K562 (cell line): Measurements from ENCODE around the gene NR2F6. TPM values are rescaled to one million over a fixed set of nuclear protein-coding genes. Genes with fewer than 3 reads are reported as not detected.

Source experiments
- ATAC-seq: fragments of 200-7000 bp; cut with Tn5 transposase; 3 replicates; pipeline ENCODE4 v1.9.1; 2020; ENCODE audit warnings: moderate library complexity
- BruUV-seq: library from RNA; stranded (reverse); fragments of 400-500 nt; replicated peaks from 2 replicates; lab custom pipeline; 2021; lab: Mats Ljungman, UMichigan
- CTCF ChIA-PET: fragments of 300-600 bp; formaldehyde crosslinking; extraction: SDS; loops from one replicate; lab custom pipeline; 2021; ENCODE audit warnings: low intra/inter-chr PET ratio; lab: Yijun Ruan, JAX
- POLR2A ChIA-PET: fragments of 300-600, 350-650 bp; sonication (Branson Sonifier 250); formaldehyde crosslinking; extraction: SDS; loops from one replicate; lab custom pipeline; 2021; ENCODE audit warnings: antibody characterized with exemption, inconsistent platforms; lab: Yijun Ruan, JAX
- DNase-seq, 4 experiments: peaks; one replicate each; pipeline versions ENCODE4 v3.0.0 to v3.0.0-alpha.2; 2011 to 2018; ENCODE audit warnings: low spot score in 3 of 4, mixed read lengths in 3 of 4; ENCODE audit errors: extremely low read depth in 1 of 4
- FAIRE-seq: peaks from 2 replicates; lab custom pipeline; 2011; peaks lifted over from hg19 to GRCh38; lab: Jason Lieb, UNC
- H2AFZ ChIP-seq: 2 replicates; pipeline ENCODE4 v1.6.0; 2011; ENCODE audit warnings: low read depth, low read length, control low read depth, inconsistent platforms
- H3K27ac ChIP-seq: fragments of 200-600 bp; 3 replicates; pipeline ENCODE4 v1.8.0; 2011; ENCODE audit warnings: low read depth, mild to moderate bottlenecking, control low read depth, inconsistent platforms, low read length, moderate library complexity, mixed read lengths; ENCODE audit errors: extremely low read depth
- H3K27me3 ChIP-seq, 2 experiments: fragments of 300-600 bp in 1 of 2; 2 replicates in 1 of 2; 3 replicates in 1 of 2; pipeline versions ENCODE4 v1.6.0 to v1.8.0; 2011; ENCODE audit warnings: inconsistent platforms in 2 of 2, low read length in 2 of 2, mild to moderate bottlenecking in 1 of 2, mixed read lengths in 1 of 2, moderate library complexity in 1 of 2; ENCODE audit not compliant: control insufficient read depth in 2 of 2, insufficient read depth in 2 of 2
- H3K36me3 ChIP-seq: fragments of 300-600 bp; 3 replicates; pipeline ENCODE4 v1.8.0; 2011; ENCODE audit warnings: mild to moderate bottlenecking, low read length, inconsistent platforms; ENCODE audit not compliant: control insufficient read depth, insufficient read depth
- H3K4me1 ChIP-seq, 2 experiments: fragments of 200-600 bp in 1 of 2; replicated peaks in 1 of 2; 2 replicates in 1 of 2; 3 replicates in 1 of 2; pipeline versions ENCODE4 v1.5.1 to v1.8.0; 2011; ENCODE audit warnings: inconsistent platforms in 2 of 2, low read length in 2 of 2, mild to moderate bottlenecking in 1 of 2, mixed read lengths in 1 of 2, moderate library complexity in 1 of 2; ENCODE audit not compliant: control insufficient read depth in 2 of 2, insufficient read depth in 2 of 2
- H3K4me2 ChIP-seq: 2 replicates; pipeline ENCODE4 v1.6.1; 2011; ENCODE audit warnings: low read length, control low read depth, inconsistent platforms, mixed read lengths; ENCODE audit not compliant: insufficient read depth
- H3K4me3 ChIP-seq: fragments of 200-600 bp; sonication (generic), shearing (Covaris generic); 2 replicates; pipeline ENCODE4 v1.5.1; 2016; ENCODE audit warnings: control low read depth, inconsistent platforms
- H3K79me2 ChIP-seq: fragments of 200-600 bp; 3 replicates; pipeline ENCODE4 v1.8.0; 2011; ENCODE audit warnings: low read length, inconsistent platforms; ENCODE audit not compliant: control insufficient read depth, insufficient read depth
- H3K9ac ChIP-seq, 2 experiments: 2 replicates each; pipeline versions ENCODE4 v1.6.0 to v1.6.1; 2011; ENCODE audit warnings: low read depth in 2 of 2, low read length in 2 of 2, control low read depth in 1 of 2, inconsistent platforms in 1 of 2, mild to moderate bottlenecking in 1 of 2, mixed read lengths in 1 of 2; ENCODE audit not compliant: insufficient read depth in 1 of 2
- H3K9me1 ChIP-seq: one replicate; pipeline ENCODE4 v1.6.0; 2011; ENCODE audit warnings: inconsistent platforms, mild to moderate bottlenecking, low read length, moderate library complexity; ENCODE audit not compliant: control insufficient read depth, insufficient read depth
- H3K9me3 ChIP-seq: replicated peaks from 2 replicates; pipeline ENCODE4 v1.5.1; 2011; ENCODE audit warnings: low read depth, low read length, inconsistent platforms; ENCODE audit not compliant: control insufficient read depth, insufficient read depth
- H4K20me1 ChIP-seq: replicated peaks from 2 replicates; pipeline ENCODE4 v1.6.1; 2011; ENCODE audit warnings: low read length, inconsistent platforms, mixed read lengths; ENCODE audit not compliant: control insufficient read depth, insufficient read depth
- ARID2 ChIP-seq: fragments of 450-650 bp; IDR thresholded peaks from 2 replicates; pipeline ENCODE4 v1.6.1; 2017; ENCODE audit warnings: antibody characterized with exemption, mild to moderate bottlenecking
- CC2D1A ChIP-seq: fragments of 450-650 bp; IDR thresholded peaks from 2 replicates; pipeline ENCODE4 v1.6.1; 2017; ENCODE audit warnings: mild to moderate bottlenecking
- CTCFL ChIP-seq: IDR thresholded peaks from 2 replicates; pipeline ENCODE4 v1.6.1; 2011; ENCODE audit warnings: borderline replicate concordance, low read depth, mild to moderate bottlenecking, moderate library complexity, low read length; ENCODE audit not compliant: insufficient read depth, poor library complexity, severe bottlenecking
- HES1 ChIP-seq: fragments of 450-650 bp; IDR thresholded peaks from 2 replicates; pipeline ENCODE4 v1.6.1; 2016; ENCODE audit warnings: low read depth, mild to moderate bottlenecking, moderate library complexity
- JUND ChIP-seq, 2 experiments: IDR thresholded peaks; 2 replicates in 1 of 2; 3 replicates in 1 of 2; pipeline ENCODE4 v1.6.1; 2011; ENCODE audit warnings: borderline replicate concordance in 2 of 2, low read depth in 2 of 2, low read length in 2 of 2, improper control_type of control experiment in 1 of 2, missing biosample characterization in 1 of 2, missing genetic modification characterization in 1 of 2, missing genetic modification reagents in 1 of 2
- MAX ChIP-seq: sonication (generic); formaldehyde crosslinking; IDR thresholded peaks from 2 replicates; pipeline ENCODE4 v1.9.0; 2022; ENCODE audit warnings: mild to moderate bottlenecking, missing genetic modification reagents
- POLR2AphosphoS5 ChIP-seq: IDR thresholded peaks from 2 replicates; pipeline ENCODE4 v1.6.1; 2011; ENCODE audit warnings: mild to moderate bottlenecking, low read depth, low read length, moderate library complexity; ENCODE audit not compliant: control insufficient read depth, insufficient read depth
- PTTG1 ChIP-seq: fragments of 450-650 bp; IDR thresholded peaks from 2 replicates; pipeline ENCODE4 v1.6.1; 2016; ENCODE audit warnings: low read depth, mild to moderate bottlenecking, missing genetic modification characterization, missing compliant biosample characterization
- SMC3 ChIP-seq: conservative IDR thresholded peaks from 2 replicates; pipeline ENCODE4 v1.6.1; 2011; ENCODE audit warnings: low read depth, low read length, improper control_type of control experiment; ENCODE audit not compliant: insufficient read depth
- ZFX ChIP-seq: sonication (generic); formaldehyde crosslinking; IDR thresholded peaks from 2 replicates; pipeline ENCODE4 v1.8.0; 2022; ENCODE audit warnings: mild to moderate bottlenecking, missing genetic modification reagents, moderate library complexity
- WGBS: fragments of 100-300 bp; shearing (Covaris generic); methylation state at CpG from one replicate; pipeline ENCODE4 v1.1.6; 2016; ENCODE audit warnings: low coverage, mixed read lengths; ENCODE audit not compliant: insufficient coverage; ENCODE audit errors: missing lambda C conversion rate; 5-methylcytosine and 5-hydroxymethylcytosine counted together
- in situ Hi-C: fragments of 300-500 bp; cut with MboI; formaldehyde crosslinking; loops from 4 replicates; pipeline ENCODE4 v1.15.0; 2018; ENCODE audit warnings: inconsistent platforms, mixed read lengths
- intact Hi-C: fragments of 100-400 bp; cut with micrococcal nuclease; formaldehyde crosslinking; loops from 2 replicates; pipeline ENCODE4 v1.14.2; 2022
- polyA plus RNA-seq, 8 experiments: library from polyadenylated mRNA; depleted of rRNA in 4 of 8; stranded (reverse) in 5 of 8; unstranded in 3 of 8; fragments of >200 nt; fragmentation: Nextera tagmentation in 2 of 8; fragmentation: Illumina TruSeq in 1 of 8; extraction: Ambion mirVana in 2 of 8; extraction: Trizol in 1 of 8; gene quantifications; 2 replicates each; pipeline versions ENCODE4 v1.2.1 to v1.2.3, GENCODE V29; 2011 to 2014; ENCODE audit warnings: inconsistent platforms in 1 of 8, missing spikeins in 1 of 8
- total RNA-seq, 7 experiments: library from RNA; depleted of rRNA in 6 of 7; stranded (reverse); fragments of >200 nt in 6 of 7; fragmentation: Illumina TruSeq in 2 of 7; extraction: Trizol in 2 of 7; gene quantifications; 2 replicates each; pipeline versions ENCODE4 v1.2.1 to v1.2.3, GENCODE V29; 2011 to 2021; ENCODE audit warnings: low replicate concordance in 1 of 7
- TF ChIP-seq, protein P1 (sequence below): fragments of 150-350 bp; IDR thresholded peaks from 2 replicates; pipeline ENCODE4 v1.6.1; 2014; ENCODE audit warnings: low read depth, mild to moderate bottlenecking, low read length, borderline replicate concordance

The NR2F6 gene
- total and polyA plus RNA-seq, 9 of the 15 experiments (the other 6 are each of a cell fraction or from before 2014, with no cell fraction given) = 0.76 to 97.5 (median 18.8) TPM

DNA sequence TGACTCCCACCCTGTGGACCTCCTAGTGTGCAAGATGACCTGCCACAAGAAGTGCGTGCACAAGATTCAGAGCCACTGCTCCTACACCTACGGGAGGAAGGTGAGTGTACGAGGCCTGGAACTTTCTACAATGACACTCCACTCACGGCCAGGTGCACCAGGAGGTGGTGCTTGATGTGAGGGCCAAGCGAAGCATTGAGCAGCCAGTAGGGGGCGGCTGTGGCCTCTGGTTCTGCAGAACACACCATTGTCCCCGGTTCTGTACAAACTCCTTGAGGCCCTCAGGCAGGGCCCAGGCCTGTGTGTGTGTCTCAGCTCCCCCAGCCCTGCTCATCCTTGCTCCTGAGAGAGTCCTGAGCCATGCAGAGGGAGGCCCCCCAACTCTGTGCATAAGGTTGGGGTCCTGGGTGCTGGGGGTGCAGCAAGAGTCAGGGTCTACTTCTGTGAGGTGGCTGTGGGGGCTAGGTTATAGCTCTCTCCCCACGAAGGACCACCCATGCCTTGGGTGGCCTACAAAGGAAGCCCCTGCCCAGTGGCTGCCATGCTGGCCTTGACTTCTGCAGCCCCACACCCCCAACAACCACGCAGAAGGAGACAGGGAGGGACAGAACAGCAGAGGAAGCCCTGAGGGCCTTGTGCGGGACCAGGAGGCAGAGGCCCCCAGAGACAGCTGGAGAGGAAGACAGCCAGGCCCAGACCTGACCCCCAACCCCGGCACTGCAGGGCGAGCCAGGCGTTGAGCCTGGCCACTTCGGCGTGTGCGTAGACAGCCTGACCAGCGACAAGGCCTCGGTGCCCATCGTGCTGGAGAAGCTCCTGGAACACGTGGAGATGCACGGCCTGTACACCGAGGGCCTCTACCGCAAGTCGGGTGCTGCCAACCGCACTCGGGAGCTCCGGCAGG lies 40.2 kb downstream of the NR2F6 start:
- H3K9me1 ChIP-seq = no peaks in the 10 kb centered on the region
- DNase-seq (peak; percentile 64 to 84 (median 70)), ATAC-seq (peak; percentile 75), FAIRE-seq (peak; percentile 85)
- peaks cover 12 to 43% of the 10 kb centered on the region in 2 experiments; a peak in 4 of 5 replicates for H3K4me1 ChIP-seq
- POLR2A ChIA-PET = interaction anchor here (0.6 to 1.4 kb wide), 3 partner anchors 10 to 66 kb away, joined by 3 to 5 read pairs (median 3); partner anchors contain the start of gene USE1
- H3K9ac ChIP-seq = peak overlapping the region in 1 of 2 experiments; percentile 43; a peak in 1 of 4 replicates
- intact Hi-C loops (loop anchor here (1.0 to 10.0 kb wide), 3 partner anchors 42 to 131 kb away; partner anchors contain the start of genes HAUS8, MYO9B and NR2F6), in situ Hi-C loops (no loop called here)
- H3K4me2 ChIP-seq = no peak overlapping the region
- H3K79me2 ChIP-seq = no peaks in the 10 kb centered on the region
- no TSS peak for BruUV-seq
- no peak overlapping the region for H3K27ac ChIP-seq
- H3K4me3 ChIP-seq = no peak overlapping the region
- H4K20me1 ChIP-seq = 0 out of 2 replicates have a peak, but pooled peaks cover 7% of the 10 kb centered on the region
- 77% methylated on average over 20 of the region's 27 CpGs for WGBS
- H3K9me3 ChIP-seq = no peaks in the 10 kb centered on the region
- peaks cover 58% of the 10 kb centered on the region; the same call in 2 of the 3 replicates for H3K36me3 ChIP-seq
- H3K27me3 ChIP-seq = no peaks in the 10 kb centered on the region
- CTCF ChIA-PET = interaction anchor here (0.9 to 3.7 kb wide), 2 partner anchors 77 to 87 kb away, joined by 4 to 23 read pairs; no protein-coding TSS in a partner anchor
- no peak overlapping the region for H2AFZ ChIP-seq
- TF ChIP-seq SMC3 = peak; percentile 87
- TF ChIP-seq POLR2AphosphoS5 = 0 out of 2 replicates have a peak, but pooled peaks have one; percentile 11
- TF ChIP-seq MAX (CRISPR knock-in tag) = peak; percentile 23; the same call in 1 of the 2 replicates
- no peak for TF ChIP-seq HES1
- TF ChIP-seq PTTG1 (tag) = no peak
- TF ChIP-seq CTCFL = peak; percentile 45
- TF ChIP-seq, protein P1, sequence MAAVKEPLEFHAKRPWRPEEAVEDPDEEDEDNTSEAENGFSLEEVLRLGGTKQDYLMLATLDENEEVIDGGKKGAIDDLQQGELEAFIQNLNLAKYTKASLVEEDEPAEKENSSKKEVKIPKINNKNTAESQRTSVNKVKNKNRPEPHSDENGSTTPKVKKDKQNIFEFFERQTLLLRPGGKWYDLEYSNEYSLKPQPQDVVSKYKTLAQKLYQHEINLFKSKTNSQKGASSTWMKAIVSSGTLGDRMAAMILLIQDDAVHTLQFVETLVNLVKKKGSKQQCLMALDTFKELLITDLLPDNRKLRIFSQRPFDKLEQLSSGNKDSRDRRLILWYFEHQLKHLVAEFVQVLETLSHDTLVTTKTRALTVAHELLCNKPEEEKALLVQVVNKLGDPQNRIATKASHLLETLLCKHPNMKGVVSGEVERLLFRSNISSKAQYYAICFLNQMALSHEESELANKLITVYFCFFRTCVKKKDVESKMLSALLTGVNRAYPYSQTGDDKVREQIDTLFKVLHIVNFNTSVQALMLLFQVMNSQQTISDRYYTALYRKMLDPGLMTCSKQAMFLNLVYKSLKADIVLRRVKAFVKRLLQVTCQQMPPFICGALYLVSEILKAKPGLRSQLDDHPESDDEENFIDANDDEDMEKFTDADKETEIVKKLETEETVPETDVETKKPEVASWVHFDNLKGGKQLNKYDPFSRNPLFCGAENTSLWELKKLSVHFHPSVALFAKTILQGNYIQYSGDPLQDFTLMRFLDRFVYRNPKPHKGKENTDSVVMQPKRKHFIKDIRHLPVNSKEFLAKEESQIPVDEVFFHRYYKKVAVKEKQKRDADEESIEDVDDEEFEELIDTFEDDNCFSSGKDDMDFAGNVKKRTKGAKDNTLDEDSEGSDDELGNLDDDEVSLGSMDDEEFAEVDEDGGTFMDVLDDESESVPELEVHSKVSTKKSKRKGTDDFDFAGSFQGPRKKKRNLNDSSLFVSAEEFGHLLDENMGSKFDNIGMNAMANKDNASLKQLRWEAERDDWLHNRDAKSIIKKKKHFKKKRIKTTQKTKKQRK = no peak
- TF ChIP-seq ARID2 = peak; percentile 41; the same call in 1 of the 2 replicates
- TF ChIP-seq CC2D1A = 0 out of 2 replicates have a peak, but pooled peaks have one; percentile 43
- TF ChIP-seq ZFX (CRISPR knock-in tag) = peak; percentile 38; the same call in 1 of the 2 replicates
- TF ChIP-seq JUND (IDR thresholded peaks at IDR 0.05; ENCODE audit: borderline replicate concordance, low read depth, low read length) = peak; percentile 26; the same call in 1 of the 2 replicates
- TF ChIP-seq JUND (tag; IDR thresholded peaks at IDR 0.05; ENCODE audit: borderline replicate concordance, low read depth, low read length) = no peak
